ENCODE measurements around the gene ANKRD13D. TPM values are rescaled to one million over a fixed set of nuclear protein-coding genes. Genes with fewer than 3 reads are reported as not detected.

The ANKRD13D gene
- total RNA-seq, 4 donors from 2014 or later: 46.8 to 158 (median 69.5) TPM

- no peak for DNase-seq (ENCODE audit: low spot score in 2 of 2)
- no peaks in the 10 kb centered on the region for H3K27me3 ChIP-seq
- TF ChIP-seq CTCF (IDR thresholded peaks at IDR 0.05): no peak
- no peak for TF ChIP-seq EP300 (IDR thresholded peaks at IDR 0.05)
- TF ChIP-seq POLR2A (IDR thresholded peaks at IDR 0.05): no peak
- 79 to 80% methylated on average over 2 of the region's 2 CpGs for WGBS, 2 donors
- peak overlapping the region in 2 of 4 donors; percentile 91 to 94 for H3K27ac ChIP-seq
- H3K36me3 ChIP-seq: peaks cover 0 to 47% (median 22%) of the 10 kb centered on the region in 3 donors
- no peaks in the 10 kb centered on the region for H3K9me3 ChIP-seq
- no peak overlapping the region for H3K4me3 ChIP-seq
- peaks cover 0 to 55% (median 39%) of the 10 kb centered on the region in 4 donors for H3K4me1 ChIP-seq
Observed at GRCh38 chr11:67243051-67243450, 46.1 kb upstream of the ANKRD13D start.

DNA sequence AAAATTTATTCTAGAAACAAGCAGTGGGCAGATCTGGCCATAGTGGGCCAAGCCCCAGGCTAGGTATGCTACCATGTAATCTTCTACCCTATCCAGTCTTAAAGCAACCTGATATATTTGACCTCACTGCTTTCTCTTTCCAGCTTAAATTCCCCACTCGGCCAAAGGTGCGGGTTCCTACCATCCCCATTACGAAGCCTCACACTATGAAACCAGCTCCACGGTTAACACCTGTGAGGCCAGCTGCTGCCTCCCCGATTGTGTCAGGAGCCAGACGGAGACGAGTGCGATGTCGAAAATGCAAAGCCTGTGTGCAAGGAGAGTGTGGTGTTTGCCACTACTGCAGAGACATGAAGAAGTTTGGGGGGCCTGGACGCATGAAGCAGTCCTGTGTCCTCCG is 44.1 kb upstream of the ANKRD13D start:
- no peak overlapping the region for H3K4me3 ChIP-seq
- peaks cover 0 to 67% (median 29%) of the 10 kb centered on the region in 3 donors for H3K36me3 ChIP-seq
- no peak overlapping the region for H3K27ac ChIP-seq
- WGBS, 2 donors: 94 to 95% methylated on average over 11 of the region's 11 CpGs
- no peak for DNase-seq (ENCODE audit: low spot score in 2 of 2)
- H3K9me3 ChIP-seq: no peaks in the 10 kb centered on the region
- TF ChIP-seq POLR2A (IDR thresholded peaks at IDR 0.05) (no peak), EP300 (IDR thresholded peaks at IDR 0.05) (no peak)
- no peaks in the 10 kb centered on the region for H3K27me3 ChIP-seq
- H3K4me1 ChIP-seq: peaks cover 0 to 45% (median 27%) of the 10 kb centered on the region in 4 donors

DNA sequence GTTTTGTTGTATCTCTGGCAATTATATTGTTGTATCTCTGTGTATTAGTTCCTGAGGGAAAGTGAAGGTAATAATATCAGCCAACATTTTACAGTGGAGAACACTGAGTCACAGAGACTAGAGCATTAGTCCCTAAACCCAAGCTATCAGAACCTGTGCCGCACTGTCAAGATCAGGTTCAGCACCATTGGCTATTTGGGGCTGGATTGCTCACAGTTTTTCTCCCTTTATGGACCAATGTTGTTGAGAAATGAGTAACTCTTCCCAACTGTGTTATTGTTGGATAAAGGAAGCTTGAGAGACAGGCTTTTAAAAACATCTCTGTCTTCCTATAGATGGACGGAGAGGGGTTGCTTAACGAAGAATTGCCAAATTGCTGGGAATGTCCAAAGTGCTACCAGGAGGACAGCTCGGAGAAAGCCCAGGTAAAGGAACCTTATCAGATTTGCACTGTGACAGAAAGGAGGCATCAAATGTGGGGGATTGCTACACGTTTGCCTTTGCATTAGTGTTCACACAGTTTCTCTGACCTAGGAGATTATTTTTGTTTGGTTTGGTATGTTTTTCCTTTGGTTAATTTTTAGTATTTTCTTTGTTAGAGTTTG is 41.1 kb upstream of the ANKRD13D start:
- H3K27ac ChIP-seq: no peak overlapping the region

GRCh38 chr11:67248653-67249052 is 40.5 kb upstream of the ANKRD13D start:
- Histone ChIP-seq H3K4me3 (no peak overlapping the region), H3K4me1 (peaks cover 0 to 30% (median 10%) of the 10 kb centered on the region in 4 donors), H3K27me3 (no peaks in the 10 kb centered on the region), H3K27ac (no peak overlapping the region), H3K9me3 (no peaks in the 10 kb centered on the region), H3K36me3 (peaks cover 0 to 93% (median 58%) of the 10 kb centered on the region in 3 donors)
- TF ChIP-seq EP300 (IDR thresholded peaks at IDR 0.05) (no peak), POLR2A (IDR thresholded peaks at IDR 0.05) (no peak), CTCF (IDR thresholded peaks at IDR 0.05) (no peak)
- DNase-seq (ENCODE audit: low spot score in 2 of 2): no peak

More for the DNA sequence above, 41.1 kb upstream of the ANKRD13D start:
- TF ChIP-seq EP300 (IDR thresholded peaks at IDR 0.05): no peak
- TF ChIP-seq CTCF (IDR thresholded peaks at IDR 0.05): no peak
- no peak for TF ChIP-seq POLR2A (IDR thresholded peaks at IDR 0.05)
- Histone ChIP-seq H3K36me3 (peaks cover 0 to 92% (median 55%) of the 10 kb centered on the region in 3 donors), H3K4me1 (peaks cover 0 to 30% (median 10%) of the 10 kb centered on the region in 4 donors), H3K9me3 (no peaks in the 10 kb centered on the region), H3K4me3 (no peak overlapping the region), H3K27me3 (no peaks in the 10 kb centered on the region)
- 86 to 88% methylated on average over 5 of the region's 5 CpGs for WGBS, 2 donors
- no peak for DNase-seq (ENCODE audit: low spot score in 2 of 2)

DNA sequence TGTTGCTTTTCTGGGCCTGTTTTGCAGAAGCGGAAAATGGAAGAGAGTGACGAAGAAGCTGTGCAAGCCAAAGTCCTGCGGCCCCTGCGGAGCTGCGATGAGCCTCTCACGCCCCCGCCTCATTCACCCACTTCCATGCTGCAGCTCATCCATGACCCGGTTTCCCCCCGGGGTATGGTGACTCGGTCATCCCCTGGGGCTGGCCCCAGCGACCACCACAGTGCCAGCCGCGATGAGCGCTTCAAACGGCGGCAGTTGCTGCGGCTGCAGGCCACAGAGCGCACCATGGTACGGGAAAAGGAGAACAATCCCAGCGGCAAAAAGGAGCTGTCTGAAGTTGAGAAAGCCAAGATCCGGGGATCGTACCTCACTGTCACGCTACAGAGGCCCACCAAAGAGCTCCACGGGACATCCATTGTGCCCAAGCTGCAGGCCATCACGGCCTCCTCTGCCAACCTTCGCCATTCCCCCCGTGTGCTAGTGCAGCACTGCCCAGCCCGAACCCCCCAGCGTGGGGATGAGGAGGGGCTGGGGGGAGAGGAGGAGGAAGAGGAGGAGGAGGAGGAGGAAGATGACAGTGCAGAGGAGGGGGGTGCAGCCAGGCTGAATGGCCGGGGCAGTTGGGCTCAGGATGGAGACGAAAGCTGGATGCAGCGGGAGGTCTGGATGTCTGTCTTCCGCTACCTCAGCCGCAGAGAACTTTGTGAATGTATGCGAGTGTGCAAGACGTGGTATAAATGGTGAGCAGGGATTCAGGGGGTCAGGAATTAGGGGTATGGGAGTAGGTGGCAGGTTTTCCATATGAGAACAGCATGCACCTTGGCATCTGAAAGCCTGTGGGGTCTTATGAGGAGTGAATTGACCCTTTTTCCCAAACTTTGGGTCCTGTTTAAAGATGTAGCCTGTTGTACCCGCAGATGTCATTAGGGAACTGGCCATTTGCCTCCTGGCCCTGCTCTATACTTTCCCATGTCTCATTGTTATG is 38.8 kb upstream of the ANKRD13D start:
- no peaks in the 10 kb centered on the region for H3K27me3 ChIP-seq
- peaks cover 0 to 94% (median 66%) of the 10 kb centered on the region in 3 donors for H3K36me3 ChIP-seq
- no peak for TF ChIP-seq CTCF (IDR thresholded peaks at IDR 0.05)
- no peak for TF ChIP-seq EP300 (IDR thresholded peaks at IDR 0.05)
- TF ChIP-seq POLR2A (IDR thresholded peaks at IDR 0.05): no peak
- no peaks in the 10 kb centered on the region for H3K9me3 ChIP-seq
- DNase-seq (ENCODE audit: low spot score in 2 of 2): no peak
- peaks cover 0 to 33% (median 9%) of the 10 kb centered on the region in 4 donors for H3K4me1 ChIP-seq
- WGBS, 2 donors: 85 to 91% methylated on average over 37 of the region's 37 CpGs
- H3K4me3 ChIP-seq: no peak overlapping the region
- no peak overlapping the region for H3K27ac ChIP-seq

All from tibial nerve (tissue), 4 donors.